HG03571 (cell line): Measurements from ENCODE around the gene RFK.
"Not testable (repeated sequence)": the region's sequence is repeated elsewhere in the genome, so short reads cannot be mapped to it uniquely, and the experiment has no call there.

Experiments
- ATAC-seq: cut with Tn5 transposase; IDR thresholded peaks from one replicate; pipeline ENCODE4 v1.9.1; 2021; ENCODE audit not compliant: unreplicated experiment

Gene RFK

GRCh38 chr9:76372336-76372735 is 21.9 kb downstream of the RFK start:
- ATAC-seq: no peak

GRCh38 chr9:76371901-76372300 is 22.3 kb downstream of the RFK start:
- ATAC-seq: no peak

GRCh38 chr9:76370396-76371023 is 23.7 kb downstream of the RFK start:
- no peak for ATAC-seq

DNA sequence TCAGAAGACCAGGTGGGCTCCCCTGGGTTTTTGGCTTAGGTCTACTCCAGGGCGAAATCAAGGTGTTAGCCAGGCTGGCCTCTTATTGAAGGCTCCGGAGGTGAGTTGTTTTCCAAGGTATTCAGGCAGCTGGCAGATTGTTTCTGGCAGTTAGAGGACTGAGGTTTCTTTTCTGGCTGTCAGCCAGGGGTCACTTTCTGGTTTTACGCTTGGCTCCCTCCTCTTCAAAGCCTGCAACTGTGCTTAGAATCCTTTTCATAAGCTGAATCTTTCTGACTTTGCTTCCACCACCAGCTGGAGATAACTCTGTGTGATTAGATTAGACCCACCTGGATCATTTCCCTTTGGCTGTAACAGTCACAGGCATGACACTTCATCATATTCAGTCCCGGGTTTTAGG is 24.6 kb downstream of the RFK start:
- ATAC-seq: no peak

DNA sequence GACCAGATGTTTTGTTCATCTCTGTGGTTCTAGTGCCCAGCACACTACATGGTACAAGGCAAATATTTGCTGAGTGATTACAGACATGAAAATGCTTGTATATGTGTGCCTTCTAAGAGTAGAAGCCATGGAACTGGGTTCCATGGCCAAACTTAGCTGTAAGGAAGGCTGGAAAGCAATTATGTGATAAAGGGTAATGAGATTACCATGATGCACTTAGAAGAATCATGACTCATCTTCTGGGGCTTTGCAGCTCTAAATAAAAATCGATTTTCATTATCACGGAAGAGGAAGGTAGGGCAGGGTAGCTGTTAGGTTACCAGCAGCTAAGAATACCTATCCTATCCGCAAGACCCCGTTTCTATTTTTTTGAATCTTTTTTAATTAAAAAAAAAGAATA is 28.0 kb downstream of the RFK start:
- ATAC-seq: no peak

DNA sequence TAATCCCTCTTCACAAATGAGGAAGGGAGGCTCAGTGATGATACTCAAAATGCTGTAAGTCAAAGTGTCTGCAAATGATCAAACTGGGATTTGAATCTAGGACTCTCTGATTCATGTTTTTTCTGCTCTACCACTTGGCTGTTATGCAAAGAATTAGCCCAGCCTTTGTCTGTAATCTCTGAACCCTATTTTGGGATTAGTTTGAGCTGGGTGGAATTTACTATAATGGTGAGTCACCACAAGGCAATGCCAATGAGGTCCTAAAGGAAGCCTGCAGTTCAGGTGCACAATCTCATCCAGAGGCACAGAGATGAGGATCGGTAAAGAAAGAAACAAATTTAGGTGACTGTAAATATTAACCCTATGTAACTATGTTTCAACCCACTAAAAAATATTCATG is 29.2 kb downstream of the RFK start:
- ATAC-seq: no peak

- ATAC-seq: no peak
Measured at GRCh38 chr9:76363032-76363395, 31.2 kb downstream of the RFK start.

- not testable (repeated sequence) for ATAC-seq
Measured at GRCh38 chr9:76362332-76363031, 31.7 kb downstream of the RFK start.

GRCh38 chr9:76359766-76360165 is 34.5 kb downstream of the RFK start:
- no peak for ATAC-seq

GRCh38 chr9:76359365-76359764 is 34.9 kb downstream of the RFK start:
- ATAC-seq: no peak

DNA sequence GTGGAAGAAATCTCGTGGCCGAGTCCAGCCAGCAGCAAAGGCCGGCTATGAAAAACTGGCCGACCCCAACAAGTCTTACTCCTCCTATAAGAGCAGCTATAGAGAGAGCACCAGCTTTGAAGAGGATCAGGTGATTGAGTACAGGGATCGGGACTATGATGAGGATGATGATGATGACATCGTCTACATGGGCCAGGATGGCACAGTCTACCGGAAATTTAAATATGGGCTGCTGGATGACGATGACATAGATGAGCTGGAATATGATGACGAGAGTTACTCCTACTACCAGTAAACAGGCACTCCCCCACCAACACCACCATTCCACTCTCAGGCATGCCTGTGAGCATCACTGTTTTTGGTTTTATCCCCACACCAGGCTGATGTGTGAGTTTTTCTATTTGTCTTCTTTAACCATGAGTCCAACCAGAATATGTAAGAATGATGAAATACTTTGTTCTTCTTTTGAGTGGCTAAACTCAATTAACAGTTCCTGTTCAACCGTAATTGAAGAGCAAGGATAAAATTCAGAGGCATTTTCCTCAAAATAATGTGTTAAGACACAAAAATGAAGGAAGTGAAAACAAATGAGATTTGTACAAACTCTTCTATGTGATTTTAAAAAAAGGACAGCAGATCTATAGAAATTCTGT is 35.5 kb downstream of the RFK start:
- ATAC-seq: no peak

GRCh38 chr9:76357555-76357954 is 36.7 kb downstream of the RFK start:
- ATAC-seq: no peak

- no peak for ATAC-seq
Measured at GRCh38 chr9:76355886-76356285, 38.3 kb downstream of the RFK start.

- no peak for ATAC-seq
Measured at GRCh38 chr9:76354221-76354620, 40.0 kb downstream of the RFK start.

GRCh38 chr9:76353280-76353679 is 40.9 kb downstream of the RFK start:
- no peak for ATAC-seq

- ATAC-seq: no peak
Measured at GRCh38 chr9:76352026-76352620, 42.1 kb downstream of the RFK start.

DNA sequence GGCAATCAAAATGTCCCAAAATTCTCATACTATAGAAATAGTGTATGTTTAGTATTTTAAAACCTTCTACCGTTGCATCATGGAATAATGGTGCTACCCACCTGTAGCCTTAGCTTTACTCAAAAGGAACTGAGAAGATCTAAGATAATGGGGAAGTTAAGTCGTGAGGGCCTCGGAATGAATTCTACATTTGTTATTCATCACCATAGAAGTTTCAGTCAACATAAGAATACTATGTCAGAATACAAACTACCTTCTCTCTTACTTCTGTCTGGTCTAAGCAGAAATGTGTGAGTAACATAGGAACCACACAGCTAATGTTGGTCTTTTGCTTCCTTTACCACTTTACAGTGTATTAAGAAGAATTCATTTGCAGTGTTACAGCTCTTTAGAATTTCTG is 43.2 kb downstream of the RFK start:
- ATAC-seq: no peak

- no peak for ATAC-seq
Measured at GRCh38 chr9:76349865-76350264, 44.4 kb downstream of the RFK start.

DNA sequence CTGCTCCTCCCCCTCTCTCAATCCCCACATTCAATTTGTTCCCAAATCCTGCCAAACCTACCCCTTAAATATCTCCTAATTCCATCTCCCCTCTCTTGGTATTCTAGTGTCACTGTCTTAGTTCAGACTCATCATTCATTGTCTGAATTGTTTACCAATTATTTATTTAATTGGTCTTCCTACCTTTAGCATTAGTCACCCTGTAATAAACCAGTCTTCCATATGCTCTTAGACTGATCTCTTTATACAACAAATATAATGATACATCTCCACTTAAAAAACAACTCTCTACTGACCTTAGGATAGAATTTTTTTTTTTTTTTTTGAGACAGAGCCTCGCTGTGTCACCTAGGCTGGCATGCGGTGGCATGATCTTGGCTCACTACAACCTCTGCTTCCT is 51.4 kb downstream of the RFK start:
- ATAC-seq: no peak

DNA sequence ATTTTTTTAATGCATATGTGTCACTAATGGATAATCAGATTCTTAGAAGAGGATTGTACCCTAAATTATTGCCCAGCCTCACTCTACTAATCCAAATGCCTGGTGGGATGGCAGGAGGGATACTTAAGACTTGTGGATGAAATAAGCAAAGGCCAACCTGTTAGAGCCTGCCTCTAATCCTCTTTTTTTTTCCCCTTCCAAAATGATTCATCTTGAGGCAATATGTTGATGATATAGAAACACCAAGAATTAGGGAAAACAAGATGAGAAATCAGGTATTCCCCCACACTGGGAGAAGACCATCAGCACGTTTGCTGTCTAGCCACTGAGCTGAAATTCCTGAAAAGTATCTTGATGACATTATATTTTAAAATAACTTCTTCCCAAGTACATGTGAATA is 52.0 kb downstream of the RFK start:
- no peak for ATAC-seq

DNA sequence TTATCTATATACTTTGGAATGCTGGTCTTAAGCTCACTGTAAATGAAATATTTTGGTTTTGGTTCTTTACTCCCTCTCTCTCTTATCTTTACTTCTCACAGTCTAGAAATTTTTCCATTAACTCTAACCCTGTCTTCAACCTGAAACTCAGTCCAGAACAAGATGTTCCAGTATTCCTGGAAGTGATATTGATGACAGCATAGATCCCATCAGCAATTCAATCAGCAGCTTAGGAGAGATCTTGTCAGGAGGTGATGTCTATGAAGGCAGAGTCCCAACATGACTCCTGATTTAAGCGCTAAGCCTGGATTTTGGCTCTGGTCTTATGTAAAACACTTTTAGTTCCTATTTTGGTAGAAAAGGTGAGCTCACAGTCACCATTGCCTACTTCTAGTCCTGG is 52.6 kb downstream of the RFK start:
- ATAC-seq: no peak

GRCh38 chr9:76338418-76338817 is 55.8 kb downstream of the RFK start:
- no peak for ATAC-seq
